Measurements from ENCODE around the gene MTIF3.

DNA sequence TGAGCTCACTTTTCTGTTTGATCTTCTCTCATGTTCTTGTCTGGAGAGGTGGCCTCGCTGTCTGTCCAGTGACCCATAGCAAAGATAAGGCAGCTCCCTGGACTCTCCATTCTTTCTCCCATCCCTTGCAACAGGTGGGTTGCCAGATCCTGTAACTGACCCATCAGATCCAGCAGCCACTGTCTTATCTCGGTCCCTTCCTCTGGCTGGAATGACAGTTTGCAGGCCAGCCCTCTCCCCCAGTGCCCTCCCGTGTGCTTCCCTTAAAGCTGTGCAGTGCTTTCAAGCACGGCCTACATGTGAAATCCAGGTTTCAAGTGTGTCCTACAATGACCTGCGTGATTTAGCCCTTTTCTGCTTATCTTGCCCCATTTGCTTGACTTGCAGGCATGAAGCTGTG, 22.2 kb downstream of the MTIF3 start:
- TF ChIP-seq, protein P1, sequence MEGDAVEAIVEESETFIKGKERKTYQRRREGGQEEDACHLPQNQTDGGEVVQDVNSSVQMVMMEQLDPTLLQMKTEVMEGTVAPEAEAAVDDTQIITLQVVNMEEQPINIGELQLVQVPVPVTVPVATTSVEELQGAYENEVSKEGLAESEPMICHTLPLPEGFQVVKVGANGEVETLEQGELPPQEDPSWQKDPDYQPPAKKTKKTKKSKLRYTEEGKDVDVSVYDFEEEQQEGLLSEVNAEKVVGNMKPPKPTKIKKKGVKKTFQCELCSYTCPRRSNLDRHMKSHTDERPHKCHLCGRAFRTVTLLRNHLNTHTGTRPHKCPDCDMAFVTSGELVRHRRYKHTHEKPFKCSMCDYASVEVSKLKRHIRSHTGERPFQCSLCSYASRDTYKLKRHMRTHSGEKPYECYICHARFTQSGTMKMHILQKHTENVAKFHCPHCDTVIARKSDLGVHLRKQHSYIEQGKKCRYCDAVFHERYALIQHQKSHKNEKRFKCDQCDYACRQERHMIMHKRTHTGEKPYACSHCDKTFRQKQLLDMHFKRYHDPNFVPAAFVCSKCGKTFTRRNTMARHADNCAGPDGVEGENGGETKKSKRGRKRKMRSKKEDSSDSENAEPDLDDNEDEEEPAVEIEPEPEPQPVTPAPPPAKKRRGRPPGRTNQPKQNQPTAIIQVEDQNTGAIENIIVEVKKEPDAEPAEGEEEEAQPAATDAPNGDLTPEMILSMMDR (optimal IDR thresholded peaks at IDR 0.05 in 1 of 3, IDR thresholded peaks at IDR 0.05 in 1 of 3, conservative IDR thresholded peaks at IDR 0.05 in 1 of 3; ENCODE audit: extremely low read depth in 1 of 3, insufficient read depth in 2 of 3, low read length in 3 of 3) = no peak
- TF ChIP-seq EZH2 (IDR thresholded peaks at IDR 0.05; ENCODE audit: low read length) = no peak
